HG03575 (cell line): Measurements from ENCODE around the gene RSRP1.
A peak's percentile ranks its signal among the peaks of the same experiment; 100 is the strongest.
"Not testable (repeated sequence)": the region's sequence is repeated elsewhere in the genome, so short reads cannot be mapped to it uniquely, and the experiment has no call there.

Experiments used
- ATAC-seq: cut with Tn5 transposase; IDR thresholded peaks from one replicate; pipeline ENCODE4 v1.9.1; 2021; ENCODE audit not compliant: unreplicated experiment, insufficient number of reproducible peaks, low FRiP score; ENCODE audit errors: extremely low read depth

RSRP1 gene

GRCh38 chr1:25260336-25260735, 13.1 kb upstream of the RSRP1 start:
- ATAC-seq = not testable (repeated sequence)

GRCh38 chr1:25259813-25260212, 12.6 kb upstream of the RSRP1 start:
- ATAC-seq = not testable (repeated sequence)

- ATAC-seq = no peak
Observed at GRCh38 chr1:25257196-25257595, 9.9 kb upstream of the RSRP1 start.

DNA sequence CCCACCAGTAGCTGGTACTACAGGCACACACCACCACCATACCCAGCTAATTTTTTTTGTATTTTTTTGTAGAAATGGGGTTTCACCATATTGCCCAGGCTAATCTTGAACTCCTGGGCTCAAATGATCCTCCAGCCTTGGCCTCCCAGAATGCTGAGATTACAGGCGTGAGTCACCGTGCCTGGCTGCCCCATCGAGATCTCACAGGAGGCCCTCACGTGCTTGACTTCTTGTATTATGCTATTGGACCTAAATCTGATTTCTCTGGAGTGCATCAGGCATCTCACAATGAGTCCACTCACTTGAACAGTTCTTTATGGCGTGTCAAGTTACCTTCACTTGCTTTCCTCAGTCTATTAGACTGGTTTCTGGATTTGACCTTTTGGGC, 9.3 kb upstream of the RSRP1 start:
- ATAC-seq = no peak

GRCh38 chr1:25255706-25256577, 8.7 kb upstream of the RSRP1 start:
- ATAC-seq = no peak

DNA sequence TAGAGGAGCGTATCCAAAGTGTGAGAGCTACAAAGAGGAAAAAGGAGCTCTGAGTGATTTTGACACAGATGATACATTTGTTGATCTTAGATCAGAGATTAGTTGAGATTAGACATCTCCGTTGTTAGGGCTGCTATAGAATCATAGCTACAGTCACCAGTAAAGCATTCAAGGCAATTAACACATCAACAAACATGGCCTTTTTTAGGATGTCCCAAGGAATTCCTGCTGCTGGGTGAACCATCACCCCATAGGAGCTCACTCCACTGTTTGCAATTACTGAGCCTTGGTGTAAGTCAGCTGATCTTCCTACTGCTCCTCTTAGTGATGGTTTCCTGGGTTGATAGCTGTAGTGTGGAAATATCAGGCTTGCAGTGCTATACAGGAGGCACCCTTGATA, 6.7 kb upstream of the RSRP1 start:
- ATAC-seq = no peak

DNA sequence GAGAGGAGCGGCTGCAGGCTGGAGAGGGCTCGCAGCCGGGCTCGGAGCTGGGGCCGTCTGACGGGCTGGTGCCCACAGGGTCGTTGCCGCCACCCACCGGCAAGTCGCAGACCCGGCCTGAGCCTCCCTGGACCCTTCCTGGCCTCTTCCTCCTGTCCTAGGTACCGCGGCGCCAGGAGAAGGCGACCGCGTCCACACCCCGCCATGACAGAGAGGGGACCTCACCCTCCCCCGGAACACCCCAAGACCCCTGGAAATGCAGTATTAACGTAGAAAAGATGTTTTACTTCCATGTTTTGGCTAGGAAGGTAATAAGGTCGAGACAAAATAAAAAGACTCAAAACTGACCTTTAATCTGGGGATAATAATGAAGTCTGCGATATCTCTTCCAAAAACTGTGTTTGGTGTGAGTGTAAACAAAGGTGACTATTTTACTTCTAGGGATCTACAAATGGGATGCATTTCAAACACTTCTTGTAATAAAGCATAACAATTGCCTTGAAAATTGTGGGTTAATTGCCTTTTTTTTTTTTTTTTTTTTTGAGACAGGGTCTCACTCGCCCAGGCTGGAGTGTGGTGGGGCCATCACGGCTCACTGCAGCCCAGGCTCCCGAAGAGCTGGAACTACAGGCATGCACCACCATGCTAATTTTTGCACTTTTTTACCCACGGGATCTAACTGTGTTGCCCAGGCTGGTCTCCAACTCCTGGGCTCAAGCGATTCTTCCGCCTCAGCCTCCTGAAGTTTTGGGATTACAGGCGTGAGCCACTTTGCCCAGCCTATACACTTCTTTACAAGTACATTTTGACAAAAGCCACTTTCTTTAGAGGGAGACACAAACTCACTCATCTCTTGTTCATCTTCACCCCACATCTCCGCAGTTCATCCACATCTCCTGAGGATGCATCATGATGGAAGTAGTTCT, 838 bp upstream of the RSRP1 start:
- no peak for ATAC-seq

- ATAC-seq = no peak
Observed at GRCh38 chr1:25246600-25247023, 642 bp downstream of the RSRP1 start.

- no peak for ATAC-seq
Observed at GRCh38 chr1:25245809-25246599, 1.2 kb downstream of the RSRP1 start.

GRCh38 chr1:25245393-25245792, 1.9 kb downstream of the RSRP1 start:
- ATAC-seq = no peak

GRCh38 chr1:25243907-25244306, 3.3 kb downstream of the RSRP1 start:
- ATAC-seq = no peak

- peak; percentile 26 for ATAC-seq
Observed at GRCh38 chr1:25239681-25240541, 7.3 kb downstream of the RSRP1 start.

GRCh38 chr1:25238046-25238445, 9.2 kb downstream of the RSRP1 start:
- no peak for ATAC-seq

- not testable (repeated sequence) for ATAC-seq
Observed at GRCh38 chr1:25236261-25236660, 11.0 kb downstream of the RSRP1 start.

DNA sequence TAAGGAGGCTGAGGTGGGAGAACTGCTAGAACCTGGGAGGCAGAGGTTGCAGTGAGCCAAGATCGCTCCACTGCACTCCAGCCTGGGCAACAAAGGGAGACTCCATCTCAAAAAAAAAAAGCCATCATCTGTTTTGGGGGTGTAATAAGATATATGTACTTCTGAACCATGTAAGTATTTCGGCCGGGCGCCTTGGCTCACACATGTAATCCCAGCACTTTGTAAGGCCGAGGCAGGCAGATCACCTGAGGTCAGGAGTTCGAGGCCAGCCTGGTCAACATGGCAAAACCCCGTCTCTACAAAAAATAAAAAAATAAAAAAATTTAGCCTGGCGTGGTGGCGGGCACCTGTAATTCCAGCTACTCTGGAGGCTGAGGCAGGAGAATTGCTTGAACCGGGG, 11.8 kb downstream of the RSRP1 start:
- not testable (repeated sequence) for ATAC-seq

DNA sequence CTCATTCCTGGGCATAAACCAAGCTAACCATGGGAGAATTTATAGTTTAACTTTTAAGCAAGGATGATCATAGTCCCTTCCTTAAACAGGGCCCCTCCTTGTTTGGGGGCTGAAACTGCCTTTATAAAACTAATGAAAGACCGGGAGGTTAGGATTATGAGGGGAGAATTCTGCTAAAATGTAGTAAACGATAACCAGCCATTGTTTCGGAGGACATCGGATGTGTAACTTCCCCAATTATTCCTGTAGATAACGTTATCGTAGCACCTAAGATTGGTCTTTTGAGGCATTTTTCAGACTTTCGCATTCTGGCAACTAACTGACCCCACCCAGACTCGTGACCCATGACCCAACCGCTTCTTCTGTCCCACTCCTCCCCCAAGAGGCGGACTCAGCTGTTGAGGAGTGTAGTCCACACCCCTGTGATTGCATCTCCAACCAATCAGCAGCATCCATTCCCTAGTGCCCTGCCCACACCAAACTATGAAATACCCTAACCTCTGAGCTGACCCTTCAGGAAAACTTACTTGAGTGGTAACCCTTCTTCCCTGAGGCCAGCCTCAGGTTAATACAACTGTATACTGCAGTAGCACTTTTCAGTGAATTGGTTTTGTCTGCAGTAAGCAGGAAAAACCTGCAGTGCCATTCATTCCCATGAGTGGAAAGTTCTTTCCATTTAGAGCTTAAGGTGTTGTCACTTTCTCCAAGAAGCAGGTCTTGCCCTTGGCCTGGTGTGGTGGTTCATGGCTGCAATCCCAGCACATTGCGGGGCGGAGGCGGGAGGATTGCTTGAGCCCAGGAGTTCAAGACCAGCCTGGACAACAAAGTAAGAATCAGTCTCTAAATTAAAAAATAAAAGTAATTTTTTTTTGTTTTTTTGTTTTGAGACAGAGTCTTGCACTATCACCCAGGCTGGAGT, 14.1 kb downstream of the RSRP1 start:
- no peak for ATAC-seq
